GM10847 (cell line): ENCODE measurements around the gene MED1.

ENCODE experiments used
- POLR2A ChIP-seq: IDR thresholded peaks from 2 replicates; pipeline ENCODE4 v1.6.1; 2011; ENCODE audit not compliant: insufficient read length; ENCODE audit errors: extremely low read depth

The MED1 gene

GRCh38 chr17:39365872-39366271, 85.2 kb downstream of the MED1 start:
- TF ChIP-seq POLR2A = no peak

GRCh38 chr17:39365242-39365641, 85.8 kb downstream of the MED1 start:
- no peak for TF ChIP-seq POLR2A

GRCh38 chr17:39364236-39365025, 86.6 kb downstream of the MED1 start:
- no peak for TF ChIP-seq POLR2A

DNA sequence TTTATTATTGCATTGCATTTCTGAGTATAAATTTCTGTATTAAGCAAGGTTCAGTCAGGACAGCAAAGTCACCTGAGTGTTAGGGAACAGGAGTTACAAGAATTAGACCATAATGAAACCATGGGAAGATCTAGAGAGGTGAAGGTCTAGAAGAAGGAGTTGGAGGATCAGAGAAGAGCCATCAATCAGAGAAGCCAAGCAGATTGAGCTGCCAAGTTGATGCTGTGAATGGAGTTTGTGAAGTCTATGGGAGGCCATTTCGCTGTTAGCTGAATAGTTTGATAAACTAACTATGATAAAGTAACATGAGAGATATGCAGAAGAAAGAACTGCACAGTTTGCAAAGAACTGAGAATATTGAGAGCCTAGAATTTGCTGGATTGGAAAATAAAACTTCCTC, 90.0 kb downstream of the MED1 start:
- TF ChIP-seq POLR2A = no peak

DNA sequence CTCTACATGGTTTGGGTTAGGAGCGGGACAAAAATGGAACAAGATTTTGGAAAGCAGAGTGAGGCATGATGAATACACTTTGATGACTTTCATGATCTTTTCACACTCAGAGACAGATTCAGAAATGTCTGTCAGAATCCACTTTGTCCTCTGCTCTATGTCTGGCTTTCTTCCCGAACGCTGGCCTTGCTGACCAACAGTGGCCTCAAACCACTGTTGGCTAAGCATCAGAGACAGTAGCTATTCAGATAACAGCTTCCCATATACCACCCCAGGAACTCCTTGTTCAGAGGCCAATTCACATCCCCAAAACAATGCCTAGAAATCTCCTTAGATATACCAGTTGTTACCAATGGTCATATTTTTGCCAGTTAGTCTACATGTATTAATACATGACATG, 90.5 kb downstream of the MED1 start:
- TF ChIP-seq POLR2A = no peak

- no peak for TF ChIP-seq POLR2A
These were observed 91.1 kb downstream of the MED1 start for GRCh38 chr17:39359994-39360393.

DNA sequence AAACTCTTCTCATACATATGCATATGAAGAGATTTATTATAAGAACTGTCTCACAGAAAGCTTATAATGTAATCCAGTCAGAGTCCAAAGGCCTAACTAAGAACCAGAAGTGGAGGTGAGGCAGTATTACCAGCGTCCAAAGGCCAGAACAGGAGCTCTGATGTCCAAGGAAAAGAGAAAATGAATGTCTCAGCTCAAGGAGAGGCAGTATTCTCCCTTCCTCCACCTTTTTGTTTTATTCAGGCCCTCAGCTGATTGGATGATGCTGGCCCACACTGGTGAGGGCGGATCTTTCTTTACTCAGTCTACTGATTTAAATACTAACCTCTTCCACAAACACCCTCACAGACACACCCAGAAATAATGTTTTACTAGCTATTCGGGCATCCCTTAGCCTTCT, 93.1 kb downstream of the MED1 start:
- TF ChIP-seq POLR2A = no peak

GRCh38 chr17:39357488-39357887, 93.6 kb downstream of the MED1 start:
- TF ChIP-seq POLR2A = no peak
